K562 (cell line): Measurements from ENCODE around the gene ADAP1. TPM values are rescaled to one million over a fixed set of nuclear protein-coding genes. Genes with fewer than 3 reads are reported as not detected.
A peak's percentile ranks its signal among the peaks of the same experiment; 100 is the strongest.

ENCODE experiments used
- ATAC-seq: fragments of 200-7000 bp; cut with Tn5 transposase; 3 replicates; pipeline ENCODE4 v1.9.1; 2020; ENCODE audit warnings: moderate library complexity
- BruUV-seq: library from RNA; stranded (reverse); fragments of 400-500 nt; replicated peaks from 2 replicates; lab custom pipeline; 2021; lab: Mats Ljungman, UMichigan
- CTCF ChIA-PET: fragments of 300-600 bp; formaldehyde crosslinking; extraction: SDS; loops from one replicate; lab custom pipeline; 2021; ENCODE audit warnings: low intra/inter-chr PET ratio; lab: Yijun Ruan, JAX
- POLR2A ChIA-PET: fragments of 300-600, 350-650 bp; sonication (Branson Sonifier 250); formaldehyde crosslinking; extraction: SDS; loops from one replicate; lab custom pipeline; 2021; ENCODE audit warnings: antibody characterized with exemption, inconsistent platforms; lab: Yijun Ruan, JAX
- DNase-seq, 4 experiments: peaks; one replicate each; pipeline versions ENCODE4 v3.0.0 to v3.0.0-alpha.2; 2011 to 2018; ENCODE audit warnings: low spot score in 3 of 4, mixed read lengths in 3 of 4; ENCODE audit errors: extremely low read depth in 1 of 4
- FAIRE-seq: peaks from 2 replicates; lab custom pipeline; 2011; peaks lifted over from hg19 to GRCh38; lab: Jason Lieb, UNC
- H2AFZ ChIP-seq: 2 replicates; pipeline ENCODE4 v1.6.0; 2011; ENCODE audit warnings: low read depth, low read length, control low read depth, inconsistent platforms
- H3K27ac ChIP-seq: fragments of 200-600 bp; 3 replicates; pipeline ENCODE4 v1.8.0; 2011; ENCODE audit warnings: low read depth, mild to moderate bottlenecking, control low read depth, inconsistent platforms, low read length, moderate library complexity, mixed read lengths; ENCODE audit errors: extremely low read depth
- H3K27me3 ChIP-seq, 2 experiments: fragments of 300-600 bp in 1 of 2; 2 replicates in 1 of 2; 3 replicates in 1 of 2; pipeline versions ENCODE4 v1.6.0 to v1.8.0; 2011; ENCODE audit warnings: inconsistent platforms in 2 of 2, low read length in 2 of 2, mild to moderate bottlenecking in 1 of 2, mixed read lengths in 1 of 2, moderate library complexity in 1 of 2; ENCODE audit not compliant: control insufficient read depth in 2 of 2, insufficient read depth in 2 of 2
- H3K36me3 ChIP-seq: fragments of 300-600 bp; 3 replicates; pipeline ENCODE4 v1.8.0; 2011; ENCODE audit warnings: mild to moderate bottlenecking, low read length, inconsistent platforms; ENCODE audit not compliant: control insufficient read depth, insufficient read depth
- H3K4me1 ChIP-seq, 2 experiments: fragments of 200-600 bp in 1 of 2; replicated peaks in 1 of 2; 2 replicates in 1 of 2; 3 replicates in 1 of 2; pipeline versions ENCODE4 v1.5.1 to v1.8.0; 2011; ENCODE audit warnings: inconsistent platforms in 2 of 2, low read length in 2 of 2, mild to moderate bottlenecking in 1 of 2, mixed read lengths in 1 of 2, moderate library complexity in 1 of 2; ENCODE audit not compliant: control insufficient read depth in 2 of 2, insufficient read depth in 2 of 2
- H3K4me2 ChIP-seq: 2 replicates; pipeline ENCODE4 v1.6.1; 2011; ENCODE audit warnings: low read length, control low read depth, inconsistent platforms, mixed read lengths; ENCODE audit not compliant: insufficient read depth
- H3K4me3 ChIP-seq: fragments of 200-600 bp; sonication (generic), shearing (Covaris generic); 2 replicates; pipeline ENCODE4 v1.5.1; 2016; ENCODE audit warnings: control low read depth, inconsistent platforms
- H3K79me2 ChIP-seq: fragments of 200-600 bp; 3 replicates; pipeline ENCODE4 v1.8.0; 2011; ENCODE audit warnings: low read length, inconsistent platforms; ENCODE audit not compliant: control insufficient read depth, insufficient read depth
- H3K9ac ChIP-seq, 2 experiments: 2 replicates each; pipeline versions ENCODE4 v1.6.0 to v1.6.1; 2011; ENCODE audit warnings: low read depth in 2 of 2, low read length in 2 of 2, control low read depth in 1 of 2, inconsistent platforms in 1 of 2, mild to moderate bottlenecking in 1 of 2, mixed read lengths in 1 of 2; ENCODE audit not compliant: insufficient read depth in 1 of 2
- H3K9me1 ChIP-seq: one replicate; pipeline ENCODE4 v1.6.0; 2011; ENCODE audit warnings: inconsistent platforms, mild to moderate bottlenecking, low read length, moderate library complexity; ENCODE audit not compliant: control insufficient read depth, insufficient read depth
- H3K9me3 ChIP-seq: replicated peaks from 2 replicates; pipeline ENCODE4 v1.5.1; 2011; ENCODE audit warnings: low read depth, low read length, inconsistent platforms; ENCODE audit not compliant: control insufficient read depth, insufficient read depth
- H4K20me1 ChIP-seq: replicated peaks from 2 replicates; pipeline ENCODE4 v1.6.1; 2011; ENCODE audit warnings: low read length, inconsistent platforms, mixed read lengths; ENCODE audit not compliant: control insufficient read depth, insufficient read depth
- WGBS: fragments of 100-300 bp; shearing (Covaris generic); methylation state at CpG from one replicate; pipeline ENCODE4 v1.1.6; 2016; ENCODE audit warnings: low coverage, mixed read lengths; ENCODE audit not compliant: insufficient coverage; ENCODE audit errors: missing lambda C conversion rate; 5-methylcytosine and 5-hydroxymethylcytosine counted together
- in situ Hi-C: fragments of 300-500 bp; cut with MboI; formaldehyde crosslinking; loops from 4 replicates; pipeline ENCODE4 v1.15.0; 2018; ENCODE audit warnings: inconsistent platforms, mixed read lengths
- intact Hi-C: fragments of 100-400 bp; cut with micrococcal nuclease; formaldehyde crosslinking; loops from 2 replicates; pipeline ENCODE4 v1.14.2; 2022
- polyA plus RNA-seq, 8 experiments: library from polyadenylated mRNA; depleted of rRNA in 4 of 8; stranded (reverse) in 5 of 8; unstranded in 3 of 8; fragments of >200 nt; fragmentation: Nextera tagmentation in 2 of 8; fragmentation: Illumina TruSeq in 1 of 8; extraction: Ambion mirVana in 2 of 8; extraction: Trizol in 1 of 8; gene quantifications; 2 replicates each; pipeline versions ENCODE4 v1.2.1 to v1.2.3, GENCODE V29; 2011 to 2014; ENCODE audit warnings: inconsistent platforms in 1 of 8, missing spikeins in 1 of 8
- total RNA-seq, 7 experiments: library from RNA; depleted of rRNA in 6 of 7; stranded (reverse); fragments of >200 nt in 6 of 7; fragmentation: Illumina TruSeq in 2 of 7; extraction: Trizol in 2 of 7; gene quantifications; 2 replicates each; pipeline versions ENCODE4 v1.2.1 to v1.2.3, GENCODE V29; 2011 to 2021; ENCODE audit warnings: low replicate concordance in 1 of 7
- TF ChIP-seq, protein P1 (sequence below): sonication (generic); formaldehyde crosslinking; IDR thresholded peaks from 2 replicates; pipeline ENCODE4 v1.9.0; 2022; ENCODE audit warnings: mild to moderate bottlenecking, missing genetic modification reagents
- TF ChIP-seq, protein P2 (sequence below): sonication (generic); formaldehyde crosslinking; IDR thresholded peaks from 2 replicates; pipeline ENCODE4 v1.8.1; 2023; ENCODE audit warnings: mild to moderate bottlenecking, missing genetic modification reagents, moderate library complexity

The ADAP1 gene
- total and polyA plus RNA-seq, 9 of the 15 experiments (the other 6 are each of a cell fraction or from before 2014, with no cell fraction given): 0.27 to 1.4 (median 0.52) TPM; not detected in 3

DNA sequence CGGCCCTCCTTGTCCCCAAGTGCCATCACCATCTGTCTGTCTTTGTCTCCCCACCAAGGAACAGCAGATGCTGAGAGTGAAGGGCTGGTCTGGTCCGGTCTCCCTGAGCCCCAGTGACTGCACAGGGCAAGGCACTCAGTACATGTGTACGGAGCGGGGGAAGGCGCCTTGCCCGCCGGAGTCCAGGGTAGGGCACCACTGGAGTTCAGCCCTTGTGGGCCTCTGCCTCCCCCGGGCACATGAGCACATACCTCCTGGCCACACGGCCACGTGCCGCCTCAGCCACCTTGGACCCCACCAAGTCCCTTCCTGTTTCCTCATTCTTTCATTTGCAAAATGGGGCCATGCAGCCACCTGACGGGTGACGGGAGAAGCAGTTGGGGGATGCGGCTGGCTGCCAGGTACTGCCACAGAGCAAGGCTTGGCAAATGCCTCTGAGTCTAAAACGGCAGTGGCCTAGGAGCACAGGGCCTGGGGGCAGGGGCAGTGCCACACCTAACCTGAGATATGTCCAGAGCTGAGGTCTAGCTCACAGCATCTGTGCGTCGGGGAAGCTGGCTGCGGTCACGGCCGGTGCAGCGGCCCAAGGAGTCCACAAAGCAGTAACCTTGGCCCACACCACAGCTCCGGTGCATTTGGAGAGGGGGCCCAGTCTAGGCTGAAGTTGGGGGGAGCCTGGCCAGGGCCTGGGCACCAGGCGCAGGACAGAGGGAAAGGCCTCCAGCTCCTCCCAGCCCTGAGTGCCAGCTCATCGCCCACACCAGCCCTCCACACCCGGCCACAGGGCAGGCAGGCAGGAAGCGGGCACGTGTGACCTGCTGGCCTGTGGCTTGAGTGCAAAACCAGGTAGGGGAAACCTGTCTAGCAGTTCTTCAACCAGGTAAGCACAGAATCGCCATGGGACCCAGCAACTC is 5.2 kb downstream of the ADAP1 start:
- Histone ChIP-seq H2AFZ (no peak overlapping the region), H3K9me1 (no peaks in the 10 kb centered on the region), H3K4me1 (peaks cover 0 to 43% of the 10 kb centered on the region in 2 experiments; a peak in 2 of 5 replicates), H3K79me2 (no peaks in the 10 kb centered on the region), H4K20me1 (peaks cover 12% of the 10 kb centered on the region; the same call in 1 of the 2 replicates), H3K36me3 (no peaks in the 10 kb centered on the region), H3K4me3 (no peak overlapping the region), H3K9ac (peak overlapping the region in 1 of 2 experiments; percentile 58; a peak in 1 of 4 replicates), H3K4me2 (no peak overlapping the region), H3K27ac (no peak overlapping the region), H3K9me3 (no peaks in the 10 kb centered on the region), H3K27me3 (peaks cover 41 to 66% of the 10 kb centered on the region in 2 experiments)
- ChIA-PET CTCF (no interaction called here), POLR2A (interaction anchor here (0.8 kb wide), 1 partner anchor 36 kb away, joined by 3 read pairs; no protein-coding TSS in a partner anchor)
- no TSS peak for BruUV-seq
- TF ChIP-seq, protein P1, sequence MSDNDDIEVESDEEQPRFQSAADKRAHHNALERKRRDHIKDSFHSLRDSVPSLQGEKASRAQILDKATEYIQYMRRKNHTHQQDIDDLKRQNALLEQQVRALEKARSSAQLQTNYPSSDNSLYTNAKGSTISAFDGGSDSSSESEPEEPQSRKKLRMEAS (CRISPR knock-in tag): peak; percentile 46; the same call in 1 of the 2 replicates
- TF ChIP-seq, protein P2, sequence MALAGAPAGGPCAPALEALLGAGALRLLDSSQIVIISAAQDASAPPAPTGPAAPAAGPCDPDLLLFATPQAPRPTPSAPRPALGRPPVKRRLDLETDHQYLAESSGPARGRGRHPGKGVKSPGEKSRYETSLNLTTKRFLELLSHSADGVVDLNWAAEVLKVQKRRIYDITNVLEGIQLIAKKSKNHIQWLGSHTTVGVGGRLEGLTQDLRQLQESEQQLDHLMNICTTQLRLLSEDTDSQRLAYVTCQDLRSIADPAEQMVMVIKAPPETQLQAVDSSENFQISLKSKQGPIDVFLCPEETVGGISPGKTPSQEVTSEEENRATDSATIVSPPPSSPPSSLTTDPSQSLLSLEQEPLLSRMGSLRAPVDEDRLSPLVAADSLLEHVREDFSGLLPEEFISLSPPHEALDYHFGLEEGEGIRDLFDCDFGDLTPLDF (CRISPR knock-in tag): no peak
- DNase-seq: no peak
- in situ Hi-C loops (no loop called here), intact Hi-C loops (no loop called here)
- no peak for ATAC-seq
- 12% methylated on average over 27 of the region's 28 CpGs for WGBS
- no peak for FAIRE-seq
